ENCODE data around the gene ZNF850.
"Not testable (repeated sequence)": the region's sequence is repeated elsewhere in the genome, so short reads cannot be mapped to it uniquely, and the experiment has no call there.

The ZNF850 gene

GRCh38 chr19:36772311-36773222 lies at the start of gene ZNF850:
Gene ZNF850, minus strand, starts transcription at chr19:36772807. Its CDS starts 10,201 bp downstream, at chr19:36762606.
- DNase-seq (ENCODE audit: low read depth, low spot score), result peak; percentile 83

GRCh38 chr19:36821758-36822157 lies 49.2 kb upstream of the ZNF850 start:
- no peak for DNase-seq (ENCODE audit: low read depth, low spot score)

GRCh38 chr19:36819130-36819630 lies 46.6 kb upstream of the ZNF850 start:
- DNase-seq (ENCODE audit: low read depth, low spot score), result no peak

GRCh38 chr19:36807029-36807428 lies 34.4 kb upstream of the ZNF850 start:
- DNase-seq (ENCODE audit: low read depth, low spot score), result no peak

GRCh38 chr19:36805364-36805763 lies 32.8 kb upstream of the ZNF850 start:
- DNase-seq (ENCODE audit: low read depth, low spot score), result no peak

GRCh38 chr19:36797786-36798108 lies 25.1 kb upstream of the ZNF850 start:
- no peak for DNase-seq (ENCODE audit: low read depth, low spot score)

- no peak for DNase-seq (ENCODE audit: low read depth, low spot score)
These were observed 24.0 kb upstream of the ZNF850 start for GRCh38 chr19:36796714-36796992.

GRCh38 chr19:36791420-36792141 lies 19.0 kb upstream of the ZNF850 start:
- DNase-seq (ENCODE audit: low read depth, low spot score), result not testable (repeated sequence)

- DNase-seq (ENCODE audit: low read depth, low spot score), result no peak
These were observed 3.2 kb upstream of the ZNF850 start for GRCh38 chr19:36775768-36776167.

GRCh38 chr19:36773223-36773579 lies 594 bp upstream of the ZNF850 start:
- DNase-seq (ENCODE audit: low read depth, low spot score), result no peak

- DNase-seq (ENCODE audit: low read depth, low spot score), result no peak
These were observed 1.1 kb downstream of the ZNF850 start for GRCh38 chr19:36771261-36772231.

GRCh38 chr19:36750066-36750691 lies 22.4 kb downstream of the ZNF850 start:
- DNase-seq (ENCODE audit: low read depth, low spot score), result no peak

- not testable (repeated sequence) for DNase-seq (ENCODE audit: low read depth, low spot score)
These were observed 23.0 kb downstream of the ZNF850 start for GRCh38 chr19:36749613-36750012.

- no peak for DNase-seq (ENCODE audit: low read depth, low spot score)
These were observed 24.0 kb downstream of the ZNF850 start for GRCh38 chr19:36748431-36749275.

GRCh38 chr19:36747750-36748149 lies 24.9 kb downstream of the ZNF850 start:
- no peak for DNase-seq (ENCODE audit: low read depth, low spot score)

GRCh38 chr19:36745870-36746269 lies 26.7 kb downstream of the ZNF850 start:
- DNase-seq (ENCODE audit: low read depth, low spot score), result no peak

GRCh38 chr19:36736166-36736565 lies 36.4 kb downstream of the ZNF850 start:
- DNase-seq (ENCODE audit: low read depth, low spot score), result not testable (repeated sequence)

- DNase-seq (ENCODE audit: low read depth, low spot score), result no peak
These were observed 52.7 kb downstream of the ZNF850 start for GRCh38 chr19:36719687-36720556.

GRCh38 chr19:36709423-36709822 lies 63.2 kb downstream of the ZNF850 start:
- no peak for DNase-seq (ENCODE audit: low read depth, low spot score)
